Measurements from ENCODE around the gene POLR2E.

POLR2E gene

DNA sequence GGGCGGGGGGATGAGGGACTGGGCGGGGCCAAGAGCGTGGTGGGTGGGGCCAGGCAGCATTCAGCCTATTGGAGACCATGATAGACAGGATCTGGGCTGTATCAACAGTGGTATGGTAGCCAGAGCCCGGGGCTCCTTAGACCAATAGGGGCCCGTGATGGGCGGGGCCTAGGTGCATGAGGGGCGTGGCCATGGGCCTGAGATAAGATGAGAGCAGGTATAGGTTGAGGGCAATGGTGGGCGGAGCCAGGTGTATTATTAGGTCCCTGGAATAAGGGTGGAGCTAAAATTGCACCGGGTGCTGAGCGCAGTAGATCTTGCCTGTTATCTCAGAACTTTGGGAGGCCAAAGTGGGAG lies 50.0 kb downstream of the POLR2E start:
- DNase-seq: peak; percentile 89

DNA sequence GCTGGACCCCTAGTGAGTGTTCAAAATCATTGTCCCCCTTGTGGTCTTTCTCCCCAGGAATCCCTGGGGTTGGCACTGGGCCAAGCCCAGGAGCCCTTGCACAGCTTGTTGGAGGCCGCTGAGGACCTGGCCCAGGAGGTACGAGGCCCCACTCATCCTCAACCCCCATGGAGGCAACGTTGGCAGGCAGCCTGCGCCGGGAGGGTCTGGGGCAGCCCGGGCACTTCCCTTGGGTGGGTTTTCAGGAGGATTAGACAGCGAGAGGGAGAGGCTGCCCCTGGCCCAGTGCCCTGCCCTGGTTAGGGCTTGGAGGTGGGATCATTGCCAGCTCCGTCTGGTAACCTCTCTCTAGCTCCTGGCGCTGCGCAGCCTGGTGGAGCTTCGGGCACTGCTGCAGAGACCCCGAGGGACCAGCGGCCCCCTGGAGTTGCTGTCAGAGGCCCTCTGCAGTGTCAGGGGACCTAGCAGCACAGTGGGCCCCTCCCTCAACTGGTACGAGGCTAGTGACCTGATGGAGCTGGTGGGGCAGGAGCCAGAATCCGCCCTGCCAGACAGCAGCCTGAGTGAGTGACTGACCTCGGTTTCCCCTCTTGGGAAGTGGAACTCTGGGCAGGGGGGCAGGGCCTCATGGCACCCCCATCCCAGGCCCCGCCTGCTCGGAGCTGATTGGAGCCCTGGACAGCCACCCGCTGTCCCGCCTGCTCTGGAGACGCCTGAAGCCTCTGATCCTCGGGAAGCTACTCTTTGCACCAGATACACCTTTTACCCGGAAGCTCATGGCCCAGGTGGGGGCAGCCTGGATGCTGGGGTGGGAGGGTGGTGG lies 52.3 kb downstream of the POLR2E start:
- DNase-seq: no peak

- DNase-seq: no peak
Measured at GRCh38 chr19:1041835-1042685, 53.1 kb downstream of the POLR2E start.

DNA sequence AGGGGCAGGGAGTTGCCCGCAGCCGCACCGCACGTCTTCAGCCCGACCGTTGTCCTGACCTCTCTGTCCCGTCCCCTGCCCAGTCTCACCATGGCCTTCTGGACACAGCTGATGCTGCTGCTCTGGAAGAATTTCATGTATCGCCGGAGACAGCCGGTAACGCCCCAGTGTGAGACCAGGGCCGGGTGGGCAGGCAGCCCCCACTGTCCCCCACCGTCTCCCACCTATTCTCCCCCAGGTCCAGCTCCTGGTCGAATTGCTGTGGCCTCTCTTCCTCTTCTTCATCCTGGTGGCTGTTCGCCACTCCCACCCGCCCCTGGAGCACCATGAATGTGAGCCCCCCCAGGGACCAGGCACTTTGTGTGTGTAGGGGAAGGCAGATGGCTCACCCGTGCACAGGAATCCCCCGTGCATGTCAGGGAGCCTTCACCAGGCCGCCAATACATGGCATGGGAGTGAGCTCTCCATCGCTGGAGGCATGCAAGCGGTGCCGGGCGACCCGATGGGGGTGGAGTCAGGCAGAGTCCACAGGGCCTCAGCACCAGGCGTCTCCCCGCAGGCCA lies 53.8 kb downstream of the POLR2E start:
- no peak for DNase-seq

GRCh38 chr19:1040476-1041271 lies 54.5 kb downstream of the POLR2E start:
- DNase-seq: peak; percentile 93 to 95

DNA sequence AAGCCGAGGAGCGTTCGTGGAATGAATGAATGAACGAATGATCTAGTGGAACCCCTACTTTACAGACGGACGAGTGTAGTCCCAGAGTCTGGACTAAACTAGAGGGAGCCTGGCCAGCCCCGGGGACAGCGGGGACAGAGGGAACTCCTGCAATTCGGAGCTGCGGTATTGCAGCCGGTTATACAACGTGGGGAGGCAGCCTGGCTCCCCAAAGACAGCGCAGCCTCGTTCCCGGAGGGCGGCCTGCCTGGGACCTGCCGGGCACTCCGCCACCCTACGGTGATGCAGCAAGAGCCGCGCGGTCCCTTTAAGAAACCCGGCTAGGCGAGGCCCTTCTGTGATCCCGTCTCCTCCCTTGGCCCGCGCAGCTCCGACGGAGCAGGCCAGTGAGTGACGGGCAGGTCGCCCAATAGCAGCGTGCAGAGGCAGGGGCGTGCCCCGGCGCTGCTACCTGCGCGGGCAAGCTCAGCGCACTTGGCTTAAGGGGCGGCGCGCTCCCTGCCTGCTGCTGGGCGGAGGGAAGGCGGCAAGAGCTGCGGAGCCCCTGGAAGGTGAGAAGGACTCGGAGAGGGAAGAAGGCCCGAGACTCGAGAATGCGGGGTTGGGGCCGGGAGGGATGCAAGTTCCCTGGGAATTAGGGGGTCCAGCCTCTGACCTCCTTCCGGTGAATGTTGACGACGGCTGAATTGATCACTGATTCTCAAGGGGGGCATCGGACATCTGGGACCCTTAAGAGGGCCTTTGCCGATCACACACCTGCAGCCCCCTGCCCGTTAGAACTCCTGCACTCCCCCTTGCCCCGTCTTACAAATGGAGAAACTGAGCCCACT lies 55.3 kb downstream of the POLR2E start, which contains the start of gene ABCA7:
TSS of gene ABCA7 (plus strand) at position 462 of the 830 bp plus-strand sequence. CDS start 1,255 bp downstream, outside the sequence.
- peak; percentile 99 to 100 for DNase-seq

- DNase-seq: no peak
Measured at GRCh38 chr19:1038978-1039645, 56.1 kb downstream of the POLR2E start.

- DNase-seq: no peak
Measured at GRCh38 chr19:1037621-1038064, 57.5 kb downstream of the POLR2E start.
